Measurements from ENCODE around the gene ADAMTS2.

GRCh38 chr5:179164331-179165311 is 180.6 kb downstream of the ADAMTS2 start:
- TF ChIP-seq POLR2A (IDR thresholded peaks at IDR 0.05) (no peak), CTCF (IDR thresholded peaks at IDR 0.05) (no peak)
